ENCODE measurements around the gene CAVIN3.
"Not testable (repeated sequence)": the region's sequence is repeated elsewhere in the genome, so short reads cannot be mapped to it uniquely, and the experiment has no call there.

CAVIN3 gene

DNA sequence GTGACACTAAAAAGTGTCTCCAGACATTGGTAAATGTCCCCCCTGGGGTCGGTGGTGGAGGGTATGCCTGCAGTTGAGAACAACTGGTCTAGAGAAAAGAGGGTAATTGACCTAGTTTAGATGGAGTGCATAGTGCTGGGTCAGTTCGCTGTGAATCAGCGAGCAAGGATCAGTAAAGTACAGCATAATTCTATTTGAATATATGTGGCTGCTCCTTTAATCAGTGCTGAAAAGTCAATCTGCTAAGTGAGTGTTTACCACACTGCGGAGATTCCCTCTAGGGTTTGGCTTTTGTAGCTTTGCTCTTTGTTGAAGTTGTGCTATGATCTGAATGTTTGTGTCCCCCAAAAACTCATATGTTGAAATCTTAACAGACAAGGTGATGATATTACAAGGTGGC lies 15.0 kb downstream of the CAVIN3 start:
- Histone ChIP-seq H3K4me1 (ENCODE audit: control insufficient read depth, insufficient read depth, low read length) (peaks cover 2% of the 10 kb centered on the region; the same call in 1 of the 2 replicates), H3K4me3 (ENCODE audit: low read length) (no peak overlapping the region), H3K36me3 (ENCODE audit: control insufficient read depth, insufficient read depth, low read length) (no peaks in the 10 kb centered on the region), H3K27me3 (ENCODE audit: control insufficient read depth, insufficient read depth, low read length) (no peaks in the 10 kb centered on the region), H3K27ac (ENCODE audit: low read length) (no peak overlapping the region), H3K9me3 (ENCODE audit: control insufficient read depth, insufficient read depth, low read length) (no peaks in the 10 kb centered on the region)
- no CpG with 5 or more reads among the region's 4 CpGs for WGBS (ENCODE audit: insufficient coverage, insufficient read length)
- no peak for DNase-seq (ENCODE audit: low read depth, low spot score)

DNA sequence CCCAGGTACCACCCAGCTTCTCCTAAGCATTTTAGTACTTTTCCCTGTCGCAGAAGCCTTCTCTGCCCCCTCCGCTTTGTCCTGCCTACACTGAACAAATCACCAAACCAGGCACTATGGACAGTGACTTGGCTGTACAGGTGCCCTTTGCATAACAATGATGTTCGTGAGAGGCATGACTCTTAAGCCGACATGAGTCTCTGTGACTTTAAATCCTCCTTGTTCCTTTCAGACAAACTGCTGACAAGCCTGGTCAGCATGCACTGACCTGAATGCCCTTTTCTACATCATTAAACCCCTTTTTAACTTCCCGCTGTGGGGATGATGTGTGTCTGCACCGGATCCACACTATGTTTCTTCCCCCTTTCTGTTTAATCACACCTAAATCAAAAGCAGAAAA lies 16.6 kb downstream of the CAVIN3 start:
- no peak overlapping the region for H3K4me3 ChIP-seq (ENCODE audit: low read length)
- no peaks in the 10 kb centered on the region for H3K27me3 ChIP-seq (ENCODE audit: control insufficient read depth, insufficient read depth, low read length)
- H3K27ac ChIP-seq (ENCODE audit: low read length), result no peak overlapping the region
- WGBS (ENCODE audit: insufficient coverage, insufficient read length), result no CpG with 5 or more reads among the region's 6 CpGs
- H3K4me1 ChIP-seq (ENCODE audit: control insufficient read depth, insufficient read depth, low read length), result peaks cover 4% of the 10 kb centered on the region; the same call in 1 of the 2 replicates
- DNase-seq (ENCODE audit: low read depth, low spot score), result no peak
- H3K9me3 ChIP-seq (ENCODE audit: control insufficient read depth, insufficient read depth, low read length), result no peaks in the 10 kb centered on the region
- no peaks in the 10 kb centered on the region for H3K36me3 ChIP-seq (ENCODE audit: control insufficient read depth, insufficient read depth, low read length)

DNA sequence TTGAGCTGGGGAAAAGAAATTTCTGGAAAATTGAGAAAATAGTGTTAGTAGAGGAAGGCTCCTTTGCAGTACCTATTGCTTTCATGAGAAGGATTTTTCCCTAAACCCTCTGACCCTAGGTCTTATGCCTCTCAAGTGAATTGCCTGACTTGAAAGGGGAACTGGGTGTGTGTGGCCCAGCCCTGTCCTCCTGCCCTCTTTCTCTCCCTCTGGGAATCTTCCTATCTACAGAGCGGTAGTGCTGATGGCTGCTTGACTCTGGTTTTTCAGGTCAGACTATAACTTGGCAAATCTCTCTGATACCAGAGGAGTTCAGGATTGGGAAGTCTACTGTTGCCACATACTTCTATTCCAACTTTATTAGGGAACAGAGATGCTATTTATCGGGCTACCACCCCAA lies 19.2 kb downstream of the CAVIN3 start:
- Histone ChIP-seq H3K4me3 (ENCODE audit: low read length) (no peak overlapping the region), H3K9me3 (ENCODE audit: control insufficient read depth, insufficient read depth, low read length) (no peaks in the 10 kb centered on the region), H3K4me1 (ENCODE audit: control insufficient read depth, insufficient read depth, low read length) (peaks cover 3% of the 10 kb centered on the region; the same call in 1 of the 2 replicates), H3K27me3 (ENCODE audit: control insufficient read depth, insufficient read depth, low read length) (no peaks in the 10 kb centered on the region), H3K36me3 (ENCODE audit: control insufficient read depth, insufficient read depth, low read length) (no peaks in the 10 kb centered on the region), H3K27ac (ENCODE audit: low read length) (no peak overlapping the region)
- DNase-seq (ENCODE audit: low read depth, low spot score), result no peak
- WGBS (ENCODE audit: insufficient coverage, insufficient read length), result no CpG with 5 or more reads among the region's 2 CpGs

GRCh38 chr11:6300325-6300724 lies 20.0 kb downstream of the CAVIN3 start:
- Histone ChIP-seq H3K4me3 (ENCODE audit: low read length) (no peak overlapping the region), H3K27me3 (ENCODE audit: control insufficient read depth, insufficient read depth, low read length) (no peaks in the 10 kb centered on the region), H3K36me3 (ENCODE audit: control insufficient read depth, insufficient read depth, low read length) (no peaks in the 10 kb centered on the region), H3K9me3 (ENCODE audit: control insufficient read depth, insufficient read depth, low read length) (no peaks in the 10 kb centered on the region), H3K27ac (ENCODE audit: low read length) (no peak overlapping the region), H3K4me1 (ENCODE audit: control insufficient read depth, insufficient read depth, low read length) (peaks cover 3% of the 10 kb centered on the region; the same call in 1 of the 2 replicates)
- WGBS (ENCODE audit: insufficient coverage, insufficient read length), result no CpG with 5 or more reads among the region's 3 CpGs
- no peak for DNase-seq (ENCODE audit: low read depth, low spot score)

- H3K36me3 ChIP-seq (ENCODE audit: control insufficient read depth, insufficient read depth, low read length), result no peaks in the 10 kb centered on the region
- WGBS (ENCODE audit: insufficient coverage, insufficient read length), result no CpG with 5 or more reads among the region's 4 CpGs
- H3K4me3 ChIP-seq (ENCODE audit: low read length), result no peak overlapping the region
- no peak for DNase-seq (ENCODE audit: low read depth, low spot score)
- H3K27ac ChIP-seq (ENCODE audit: low read length), result no peak overlapping the region
- H3K27me3 ChIP-seq (ENCODE audit: control insufficient read depth, insufficient read depth, low read length), result no peaks in the 10 kb centered on the region
- H3K4me1 ChIP-seq (ENCODE audit: control insufficient read depth, insufficient read depth, low read length), result peaks cover 3% of the 10 kb centered on the region; the same call in 1 of the 2 replicates
- no peaks in the 10 kb centered on the region for H3K9me3 ChIP-seq (ENCODE audit: control insufficient read depth, insufficient read depth, low read length)
Measured at GRCh38 chr11:6298605-6299004, 21.7 kb downstream of the CAVIN3 start.

GRCh38 chr11:6297831-6298230 lies 22.5 kb downstream of the CAVIN3 start:
- Histone ChIP-seq H3K4me3 (ENCODE audit: low read length) (no peak overlapping the region), H3K27me3 (ENCODE audit: control insufficient read depth, insufficient read depth, low read length) (no peaks in the 10 kb centered on the region), H3K27ac (ENCODE audit: low read length) (no peak overlapping the region), H3K4me1 (ENCODE audit: control insufficient read depth, insufficient read depth, low read length) (peaks cover 2% of the 10 kb centered on the region; the same call in 1 of the 2 replicates), H3K36me3 (ENCODE audit: control insufficient read depth, insufficient read depth, low read length) (no peaks in the 10 kb centered on the region), H3K9me3 (ENCODE audit: control insufficient read depth, insufficient read depth, low read length) (no peaks in the 10 kb centered on the region)
- WGBS (ENCODE audit: insufficient coverage, insufficient read length), result no CpG with 5 or more reads among the region's 1 CpG
- DNase-seq (ENCODE audit: low read depth, low spot score), result no peak

- H3K4me3 ChIP-seq (ENCODE audit: low read length), result no peak overlapping the region
- no peaks in the 10 kb centered on the region for H3K9me3 ChIP-seq (ENCODE audit: control insufficient read depth, insufficient read depth, low read length)
- H3K27me3 ChIP-seq (ENCODE audit: control insufficient read depth, insufficient read depth, low read length), result peaks cover 31% of the 10 kb centered on the region
- peaks cover 2% of the 10 kb centered on the region; the same call in 1 of the 2 replicates for H3K4me1 ChIP-seq (ENCODE audit: control insufficient read depth, insufficient read depth, low read length)
- WGBS (ENCODE audit: insufficient coverage, insufficient read length), result no CpG with 5 or more reads among the region's 4 CpGs
- no peak overlapping the region for H3K27ac ChIP-seq (ENCODE audit: low read length)
- H3K36me3 ChIP-seq (ENCODE audit: control insufficient read depth, insufficient read depth, low read length), result no peaks in the 10 kb centered on the region
- DNase-seq (ENCODE audit: low read depth, low spot score), result no peak
Measured at GRCh38 chr11:6285019-6285418, 35.3 kb downstream of the CAVIN3 start.

DNA sequence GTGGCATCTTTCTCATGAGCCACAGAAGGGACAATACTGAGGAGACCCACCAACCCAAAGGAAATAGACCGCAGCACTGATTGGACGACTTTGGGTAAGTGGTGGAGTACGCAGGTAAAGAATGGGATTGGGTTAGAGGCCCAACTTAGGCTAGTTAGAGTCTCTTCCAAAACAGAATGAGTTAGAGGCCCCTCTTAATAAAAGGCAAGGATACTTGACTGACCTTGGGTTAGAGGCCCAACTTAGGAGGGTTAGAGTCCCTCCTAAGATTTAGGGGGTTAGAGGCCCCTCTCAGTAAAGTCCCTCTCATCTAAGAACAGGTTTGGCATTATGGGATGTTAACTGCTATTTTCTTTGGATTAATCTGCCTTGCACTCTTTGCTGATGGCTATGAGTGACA lies 36.1 kb downstream of the CAVIN3 start:
- DNase-seq (ENCODE audit: low read depth, low spot score), result no peak

GRCh38 chr11:6283453-6284023 lies 36.8 kb downstream of the CAVIN3 start:
- no peak overlapping the region for H3K27ac ChIP-seq (ENCODE audit: low read length)
- H3K4me3 ChIP-seq (ENCODE audit: low read length), result no peak overlapping the region
- peaks cover 30% of the 10 kb centered on the region for H3K27me3 ChIP-seq (ENCODE audit: control insufficient read depth, insufficient read depth, low read length)
- no peaks in the 10 kb centered on the region for H3K4me1 ChIP-seq (ENCODE audit: control insufficient read depth, insufficient read depth, low read length)
- no peaks in the 10 kb centered on the region for H3K36me3 ChIP-seq (ENCODE audit: control insufficient read depth, insufficient read depth, low read length)
- WGBS (ENCODE audit: insufficient coverage, insufficient read length), result no CpG with 5 or more reads among the region's 4 CpGs
- no peaks in the 10 kb centered on the region for H3K9me3 ChIP-seq (ENCODE audit: control insufficient read depth, insufficient read depth, low read length)
- DNase-seq (ENCODE audit: low read depth, low spot score), result no peak

More for the DNA sequence above, 36.1 kb downstream of the CAVIN3 start:
- no peak overlapping the region for H3K4me3 ChIP-seq (ENCODE audit: low read length)
- H3K4me1 ChIP-seq (ENCODE audit: control insufficient read depth, insufficient read depth, low read length), result peaks cover 2% of the 10 kb centered on the region; the same call in 1 of the 2 replicates
- no peak overlapping the region for H3K27ac ChIP-seq (ENCODE audit: low read length)
- H3K27me3 ChIP-seq (ENCODE audit: control insufficient read depth, insufficient read depth, low read length), result peaks cover 28% of the 10 kb centered on the region
- no peaks in the 10 kb centered on the region for H3K36me3 ChIP-seq (ENCODE audit: control insufficient read depth, insufficient read depth, low read length)
- WGBS (ENCODE audit: insufficient coverage, insufficient read length), result no CpG with 5 or more reads among the region's 3 CpGs
- H3K9me3 ChIP-seq (ENCODE audit: control insufficient read depth, insufficient read depth, low read length), result no peaks in the 10 kb centered on the region

DNA sequence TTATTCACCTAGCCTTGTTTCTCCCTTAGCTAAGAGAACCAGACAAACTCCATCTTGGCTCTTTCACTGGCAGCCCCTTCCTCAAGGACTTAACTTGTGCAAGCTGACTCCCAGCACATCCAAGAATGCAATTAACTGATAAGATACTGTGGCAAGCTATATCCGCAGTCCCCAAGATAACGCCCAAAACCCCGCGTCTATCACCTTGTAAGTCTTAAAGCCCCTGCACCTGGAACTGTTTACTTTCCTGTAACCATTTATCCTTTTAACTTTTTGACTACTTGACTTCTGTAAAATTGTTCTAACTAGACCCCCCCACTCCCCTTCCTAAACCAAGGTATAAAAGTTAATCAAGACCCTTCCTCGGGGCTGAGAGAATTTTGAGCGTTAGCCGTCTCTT lies 39.5 kb downstream of the CAVIN3 start:
- H3K4me3 ChIP-seq (ENCODE audit: low read length); H3K36me3 ChIP-seq (ENCODE audit: control insufficient read depth, insufficient read depth, low read length); H3K27ac ChIP-seq (ENCODE audit: low read length); H3K4me1 ChIP-seq (ENCODE audit: control insufficient read depth, insufficient read depth, low read length); DNase-seq (ENCODE audit: low read depth, low spot score); H3K9me3 ChIP-seq (ENCODE audit: control insufficient read depth, insufficient read depth, low read length): not testable (repeated sequence)
- H3K27me3 ChIP-seq (ENCODE audit: control insufficient read depth, insufficient read depth, low read length), result peaks cover 28% of the 10 kb centered on the region
- no CpG with 5 or more reads among the region's 7 CpGs for WGBS (ENCODE audit: insufficient coverage, insufficient read length)

DNA sequence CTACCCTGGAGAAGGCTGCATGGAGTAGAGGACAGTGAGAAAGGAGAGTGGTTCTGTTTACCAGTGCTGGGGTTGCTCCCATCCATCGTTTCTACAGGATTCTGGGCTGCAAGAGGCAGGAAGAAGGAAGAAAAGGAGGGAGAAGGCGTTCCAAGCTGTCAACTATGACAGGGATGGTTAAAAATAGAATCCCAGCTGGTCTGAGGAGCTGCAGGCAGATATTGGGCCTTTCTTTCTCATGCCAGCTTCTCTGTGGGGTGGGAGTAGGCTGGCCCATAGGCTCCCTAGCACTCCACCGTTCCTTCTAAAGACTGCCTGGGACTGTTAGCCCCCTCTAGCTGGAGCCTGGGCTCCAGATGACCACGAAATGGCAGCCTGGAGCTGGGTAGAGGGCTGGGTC lies 47.1 kb downstream of the CAVIN3 start:
- Histone ChIP-seq H3K36me3 (ENCODE audit: control insufficient read depth, insufficient read depth, low read length) (no peaks in the 10 kb centered on the region), H3K27ac (ENCODE audit: low read length) (no peak overlapping the region), H3K4me3 (ENCODE audit: low read length) (no peak overlapping the region), H3K9me3 (ENCODE audit: control insufficient read depth, insufficient read depth, low read length) (no peaks in the 10 kb centered on the region), H3K27me3 (ENCODE audit: control insufficient read depth, insufficient read depth, low read length) (peaks cover 2% of the 10 kb centered on the region; the same call in 1 of the 2 replicates), H3K4me1 (ENCODE audit: control insufficient read depth, insufficient read depth, low read length) (no peaks in the 10 kb centered on the region; the same call in 1 of the 2 replicates)
- no CpG with 5 or more reads among the region's 4 CpGs for WGBS (ENCODE audit: insufficient coverage, insufficient read length)
- no peak for DNase-seq (ENCODE audit: low read depth, low spot score)

Data from iPS DF 6.9 (cell line).